LNCaP clone FGC (cell line): Measurements from ENCODE around the gene SNX30.

Source experiments
- DNase-seq: peaks from one replicate; pipeline ENCODE4 v3.0.0-alpha.2; 2011; ENCODE audit warnings: low read depth
- H3K4me3 ChIP-seq: 2 replicates; pipeline ENCODE4 v1.5.1; 2011; ENCODE audit warnings: mild to moderate bottlenecking, low read depth, low read length, control low read depth
- TF ChIP-seq, protein P1 (sequence below): IDR thresholded peaks from 2 replicates; pipeline ENCODE4 v1.5.1; 2012; ENCODE audit warnings: mild to moderate bottlenecking; ENCODE audit not compliant: control insufficient read depth, insufficient read depth; ENCODE audit errors: extremely low read depth

Gene SNX30

DNA sequence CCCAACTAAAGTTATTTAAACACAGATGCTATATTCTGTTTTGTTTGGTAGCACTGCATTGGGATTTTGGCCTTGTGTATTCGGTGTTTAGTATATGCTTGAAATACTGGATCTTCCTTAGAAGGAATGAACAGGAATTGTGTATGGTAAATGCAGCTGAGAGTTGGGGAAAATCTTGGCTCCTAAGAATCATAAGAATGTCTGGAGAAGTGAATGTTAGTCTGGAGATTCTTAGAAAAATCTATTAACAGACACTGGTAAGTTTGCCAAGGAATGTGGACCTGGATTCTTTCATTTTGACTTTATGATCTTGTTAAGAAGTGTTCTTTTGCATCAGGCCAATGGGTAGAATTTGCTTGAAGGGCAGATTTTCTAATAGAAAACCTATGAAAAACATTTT is 38.9 kb downstream of the SNX30 start:
- no peak for DNase-seq
- H3K4me3 ChIP-seq: no peak overlapping the region
- TF ChIP-seq, protein P1, sequence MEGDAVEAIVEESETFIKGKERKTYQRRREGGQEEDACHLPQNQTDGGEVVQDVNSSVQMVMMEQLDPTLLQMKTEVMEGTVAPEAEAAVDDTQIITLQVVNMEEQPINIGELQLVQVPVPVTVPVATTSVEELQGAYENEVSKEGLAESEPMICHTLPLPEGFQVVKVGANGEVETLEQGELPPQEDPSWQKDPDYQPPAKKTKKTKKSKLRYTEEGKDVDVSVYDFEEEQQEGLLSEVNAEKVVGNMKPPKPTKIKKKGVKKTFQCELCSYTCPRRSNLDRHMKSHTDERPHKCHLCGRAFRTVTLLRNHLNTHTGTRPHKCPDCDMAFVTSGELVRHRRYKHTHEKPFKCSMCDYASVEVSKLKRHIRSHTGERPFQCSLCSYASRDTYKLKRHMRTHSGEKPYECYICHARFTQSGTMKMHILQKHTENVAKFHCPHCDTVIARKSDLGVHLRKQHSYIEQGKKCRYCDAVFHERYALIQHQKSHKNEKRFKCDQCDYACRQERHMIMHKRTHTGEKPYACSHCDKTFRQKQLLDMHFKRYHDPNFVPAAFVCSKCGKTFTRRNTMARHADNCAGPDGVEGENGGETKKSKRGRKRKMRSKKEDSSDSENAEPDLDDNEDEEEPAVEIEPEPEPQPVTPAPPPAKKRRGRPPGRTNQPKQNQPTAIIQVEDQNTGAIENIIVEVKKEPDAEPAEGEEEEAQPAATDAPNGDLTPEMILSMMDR: no peak

DNA sequence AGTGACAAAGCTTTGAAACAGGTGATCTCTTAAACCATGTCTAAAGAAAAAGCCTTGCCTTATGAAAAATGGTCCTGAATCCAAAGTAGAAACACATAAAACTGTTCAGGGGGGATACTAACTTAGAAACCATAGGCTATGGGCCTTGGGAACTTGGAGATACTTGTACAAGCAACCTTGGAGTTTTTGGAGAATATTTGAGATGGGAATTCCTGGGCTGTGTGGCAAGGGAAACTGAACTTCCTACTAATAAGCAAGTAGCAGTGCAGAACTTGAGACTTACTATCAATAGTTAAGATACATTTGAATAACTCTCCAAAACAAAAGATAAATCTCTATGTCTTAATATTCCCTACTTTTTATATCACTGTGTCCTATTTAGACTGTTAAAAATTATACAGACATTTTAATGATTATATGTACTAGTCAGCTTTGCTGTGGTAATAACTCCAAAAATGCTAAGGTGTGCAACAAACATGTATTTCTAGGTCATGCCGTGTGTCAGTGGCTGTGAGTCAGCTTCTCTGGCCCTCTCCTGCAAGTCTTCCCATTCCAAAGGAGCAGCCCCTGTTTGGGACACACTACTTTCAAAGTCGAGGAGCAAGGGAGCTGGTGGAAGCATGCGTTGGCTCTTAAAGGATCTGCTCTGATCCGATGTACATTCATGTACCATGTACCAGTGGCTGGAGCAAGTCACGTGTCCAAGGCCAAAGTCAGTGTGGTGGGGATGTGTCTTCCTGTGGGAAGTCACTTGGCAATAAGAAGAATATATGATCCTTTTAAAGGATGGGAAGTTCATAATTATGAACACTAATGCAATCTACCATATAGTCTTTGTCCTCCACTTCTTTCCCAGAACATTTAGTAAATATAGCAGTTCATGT is 39.6 kb downstream of the SNX30 start:
- no peak for DNase-seq
- TF ChIP-seq, protein P1: no peak

DNA sequence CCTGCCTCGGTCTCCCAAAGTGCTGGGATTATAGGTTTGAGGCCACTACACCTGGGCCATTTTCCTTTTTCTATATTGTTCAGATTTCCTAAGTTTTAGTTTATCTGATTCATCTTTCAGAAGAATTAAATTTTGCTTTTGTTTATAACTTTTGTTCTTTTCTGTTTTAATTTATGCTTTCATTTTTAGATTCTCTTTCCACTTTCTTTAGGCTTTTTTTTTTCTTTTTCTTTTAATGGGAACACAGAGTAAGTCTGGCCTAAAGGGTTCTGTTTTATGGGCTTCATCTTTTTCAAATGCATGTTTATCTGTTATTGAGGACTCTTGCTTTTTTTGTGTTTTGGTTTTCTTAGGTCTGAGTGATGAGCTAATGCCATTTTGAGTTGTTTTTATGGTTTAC is 42.1 kb downstream of the SNX30 start:
- TF ChIP-seq, protein P1: no peak
- no peak for DNase-seq

More for the DNA sequence above, 39.6 kb downstream of the SNX30 start:
- H3K4me3 ChIP-seq: no peak overlapping the region

DNA sequence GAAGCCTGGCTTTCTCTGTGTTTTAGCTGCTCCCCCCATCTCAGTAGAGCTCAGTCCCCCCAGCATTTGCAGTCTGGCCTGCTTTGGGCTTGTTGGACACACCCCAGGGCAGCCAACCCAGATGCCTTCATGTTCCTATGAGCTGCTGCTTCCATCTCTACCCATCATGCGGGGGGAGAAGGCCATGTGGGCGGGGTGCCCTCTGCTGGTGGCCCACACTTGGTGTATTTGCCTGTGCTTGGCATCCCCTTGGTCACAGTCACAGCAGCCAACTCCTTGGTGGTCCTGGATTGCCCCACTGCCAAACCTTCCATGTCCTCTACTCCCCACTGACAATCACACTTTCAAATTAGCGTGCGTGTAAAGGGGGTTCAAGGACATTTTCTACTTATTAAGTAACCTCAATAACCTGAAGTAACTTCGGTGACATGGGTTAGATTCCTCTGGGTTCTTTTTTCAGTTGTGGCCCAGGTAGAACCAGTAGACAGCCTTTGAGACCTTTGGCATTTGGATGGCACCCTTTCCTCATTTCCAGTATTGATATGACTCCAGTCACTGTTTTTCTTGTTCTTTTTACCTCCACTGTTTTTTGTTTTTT is 42.8 kb downstream of the SNX30 start:
- no peak overlapping the region for H3K4me3 ChIP-seq
- no peak for DNase-seq
- TF ChIP-seq, protein P1: peak; percentile 86

More for the DNA sequence above, 42.1 kb downstream of the SNX30 start:
- H3K4me3 ChIP-seq: no peak overlapping the region

DNA sequence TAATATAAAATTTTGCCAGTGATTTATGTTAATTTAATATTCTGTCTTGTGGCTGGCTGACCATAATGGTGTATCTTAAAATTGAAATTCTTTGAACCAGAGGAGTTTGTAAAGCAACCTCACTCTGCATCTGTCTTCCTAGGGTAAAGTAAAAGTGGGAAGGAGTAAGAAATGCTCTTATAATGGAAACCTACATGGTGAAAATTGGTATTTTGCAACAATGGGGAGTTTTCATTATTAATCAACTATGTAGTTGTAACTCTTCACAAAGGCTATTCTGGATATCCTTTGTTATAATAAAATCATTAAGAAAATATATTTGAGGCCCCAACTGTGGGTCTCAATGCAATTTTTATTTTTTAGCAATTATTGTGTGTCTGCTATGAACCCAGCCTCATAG is 44.2 kb downstream of the SNX30 start:
- DNase-seq: no peak
- no peak overlapping the region for H3K4me3 ChIP-seq
- TF ChIP-seq, protein P1: no peak

DNA sequence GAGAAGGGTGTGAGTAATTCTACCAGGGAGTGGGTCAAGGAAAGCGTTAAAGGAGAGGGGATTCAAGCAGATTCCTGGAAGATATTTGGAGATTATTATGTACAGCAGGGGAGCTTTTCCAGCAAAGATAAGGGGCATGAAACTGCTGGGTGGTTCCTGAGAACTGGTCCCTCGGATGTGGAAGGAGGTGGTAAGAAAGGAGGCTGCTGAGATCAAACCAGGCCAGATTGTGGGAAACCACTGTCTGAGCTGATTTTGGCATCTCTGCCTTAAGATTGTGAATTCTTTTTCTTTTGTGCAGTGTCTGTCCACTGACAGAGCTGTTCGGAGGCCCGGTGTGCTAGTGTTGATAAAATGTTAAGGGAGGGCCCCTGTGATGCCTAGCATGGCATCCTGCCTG is 45.4 kb downstream of the SNX30 start:
- no peak overlapping the region for H3K4me3 ChIP-seq
- no peak for DNase-seq
- TF ChIP-seq, protein P1: no peak
